PC-9 (cell line): ENCODE results near the gene PBX1. TPM values are rescaled to one million over a fixed set of nuclear protein-coding genes. Genes with fewer than 3 reads are reported as not detected.

Experiments
- BruUV-seq: library from RNA; stranded (reverse); fragments of 400-500 nt; replicated peaks from 2 replicates; lab custom pipeline; 2021; lab: Mats Ljungman, UMichigan
- CTCF ChIA-PET: fragments of 300-600 bp; sonication (Branson Sonifier 250); formaldehyde crosslinking; loops from one replicate; lab custom pipeline; 2022; ENCODE audit warnings: antibody characterized with exemption; lab: Charles Lee
- POLR2A ChIA-PET: fragments of 300-600 bp; sonication (Branson Sonifier 250); formaldehyde crosslinking; loops from one replicate; lab custom pipeline; 2022; ENCODE audit warnings: antibody characterized with exemption; ENCODE audit not compliant: unreplicated experiment; lab: Charles Lee
- DNase-seq, 2 experiments: peaks; one replicate each; pipeline versions ENCODE4 v3.0.0 to v3.0.0-alpha.2; 2015 to 2022; ENCODE audit warnings: mixed read lengths in 1 of 2
- H2AFZ ChIP-seq: fragments of 200-600 bp; sonication (generic); 2 replicates; pipeline ENCODE4 v1.8.1; 2017; ENCODE audit warnings: antibody characterized with exemption
- H3F3A ChIP-seq: fragments of 200-600 bp; sonication (generic); 2 replicates; pipeline ENCODE4 v1.8.1; 2017; ENCODE audit warnings: antibody characterized with exemption, mild to moderate bottlenecking, low read depth; ENCODE audit not compliant: insufficient read depth
- H3K27ac ChIP-seq: fragments of 200-600 bp; sonication (generic); 2 replicates; pipeline ENCODE4 v1.6.1; 2016; ENCODE audit warnings: mixed run types
- H3K27me3 ChIP-seq: fragments of 200-600 bp; sonication (generic); 2 replicates; pipeline ENCODE4 v1.6.1; 2016; ENCODE audit warnings: low read depth, mixed run types; ENCODE audit not compliant: insufficient read depth
- H3K36me3 ChIP-seq: fragments of 200-600 bp; sonication (generic); 2 replicates; pipeline ENCODE4 v1.6.1; 2016; ENCODE audit warnings: low read depth, mixed run types
- H3K4me1 ChIP-seq: fragments of 200-600 bp; sonication (generic); replicated peaks from 2 replicates; pipeline ENCODE4 v1.6.1; 2016; ENCODE audit warnings: mixed run types; ENCODE audit not compliant: insufficient read depth
- H3K4me2 ChIP-seq: fragments of 200-600 bp; sonication (generic); 2 replicates; pipeline ENCODE4 v1.6.1; 2017; ENCODE audit warnings: mixed run types
- H3K4me3 ChIP-seq: fragments of 200-600 bp; sonication (generic); 2 replicates; pipeline ENCODE4 v1.6.1; 2016; ENCODE audit warnings: mixed run types
- H3K79me2 ChIP-seq: fragments of 200-600 bp; sonication (generic); 2 replicates; pipeline ENCODE4 v1.6.1; 2017; ENCODE audit warnings: low read depth, mixed run types
- H3K9me2 ChIP-seq: fragments of 200-600 bp; sonication (generic); 2 replicates; pipeline ENCODE4 v1.8.1; 2017; ENCODE audit warnings: mild to moderate bottlenecking; ENCODE audit not compliant: insufficient read depth
- H3K9me3 ChIP-seq: fragments of 200-600 bp; sonication (generic); 2 replicates; pipeline ENCODE4 v1.8.1; 2016; ENCODE audit warnings: low read depth; ENCODE audit not compliant: insufficient read depth
- H4K20me1 ChIP-seq: fragments of 200-600 bp; sonication (generic); 2 replicates; pipeline ENCODE4 v1.8.1; 2017; ENCODE audit not compliant: insufficient read depth
- CTCF ChIP-seq: fragments of 200-600 bp; sonication (generic); conservative IDR thresholded peaks from 2 replicates; pipeline ENCODE4 v1.6.1; 2017; ENCODE audit warnings: mixed run types, antibody characterized with exemption, mild to moderate bottlenecking, moderate library complexity
- EZH2 ChIP-seq: fragments of 200-600 bp; sonication (generic); IDR thresholded peaks from 2 replicates; pipeline ENCODE4 v1.8.0; 2017; ENCODE audit warnings: antibody characterized with exemption, low read depth
- intact Hi-C: fragments of 100-400 bp; cut with micrococcal nuclease; formaldehyde crosslinking; loops from one replicate; pipeline ENCODE4 v1.10.0; 2022; ENCODE audit not compliant: unreplicated experiment
- total RNA-seq: library from RNA; stranded (reverse); gene quantifications from 2 replicates; pipeline ENCODE4 v1.2.3, GENCODE V29; 2021

Gene PBX1
- total RNA-seq, 1 experiment from 2014 or later = 57.7 TPM

GRCh38 chr1:164838786-164839185 lies 279.8 kb downstream of the PBX1 start:
- Histone ChIP-seq H4K20me1 (no peaks in the 10 kb centered on the region), H3K9me2 (no peaks in the 10 kb centered on the region), H3K27me3 (no peaks in the 10 kb centered on the region), H3K4me2 (no peak overlapping the region), H3K27ac (no peak overlapping the region), H3K4me1 (no peaks in the 10 kb centered on the region), H3K79me2 (no peaks in the 10 kb centered on the region), H2AFZ (no peak overlapping the region), H3K36me3 (no peaks in the 10 kb centered on the region), H3K4me3 (no peak overlapping the region), H3K9me3 (no peaks in the 10 kb centered on the region), H3F3A (no peaks in the 10 kb centered on the region)
- ChIA-PET POLR2A (no interaction called here), CTCF (no interaction called here)
- no peak for TF ChIP-seq EZH2
- no peak for TF ChIP-seq CTCF
- DNase-seq = no peak
- intact Hi-C loops = no loop called here
- no TSS peak for BruUV-seq

GRCh38 chr1:164840936-164841335 lies 282.0 kb downstream of the PBX1 start:
- CTCF ChIA-PET = no interaction called here
- H4K20me1 ChIP-seq = no peaks in the 10 kb centered on the region
- no peaks in the 10 kb centered on the region for H3K79me2 ChIP-seq
- TF ChIP-seq EZH2 (no peak), CTCF (no peak)
- H3K4me3 ChIP-seq = no peak overlapping the region
- no peaks in the 10 kb centered on the region for H3K9me3 ChIP-seq
- H2AFZ ChIP-seq = no peak overlapping the region
- no TSS peak for BruUV-seq
- 0 out of 2 replicates have a peak, but pooled peaks cover 3% of the 10 kb centered on the region for H3K9me2 ChIP-seq
- H3F3A ChIP-seq = no peaks in the 10 kb centered on the region
- H3K4me1 ChIP-seq = no peaks in the 10 kb centered on the region
- no peak overlapping the region for H3K27ac ChIP-seq
- POLR2A ChIA-PET = no interaction called here
- no peaks in the 10 kb centered on the region for H3K27me3 ChIP-seq
- H3K36me3 ChIP-seq = no peaks in the 10 kb centered on the region
- no peak overlapping the region for H3K4me2 ChIP-seq
- DNase-seq = no peak
- intact Hi-C loops = no loop called here

- H4K20me1 ChIP-seq = no peaks in the 10 kb centered on the region
- no peaks in the 10 kb centered on the region for H3K36me3 ChIP-seq
- no peaks in the 10 kb centered on the region for H3K9me3 ChIP-seq
- DNase-seq = no peak
- intact Hi-C loops = no loop called here
- 0 out of 2 replicates have a peak, but pooled peaks cover 3% of the 10 kb centered on the region for H3K9me2 ChIP-seq
- H3K4me3 ChIP-seq = no peak overlapping the region
- no peak overlapping the region for H3K27ac ChIP-seq
- H3K79me2 ChIP-seq = no peaks in the 10 kb centered on the region
- no peaks in the 10 kb centered on the region for H3K4me1 ChIP-seq
- no TSS peak for BruUV-seq
- ChIA-PET POLR2A (no interaction called here), CTCF (no interaction called here)
- TF ChIP-seq CTCF = no peak
- no peak for TF ChIP-seq EZH2
- no peaks in the 10 kb centered on the region for H3K27me3 ChIP-seq
- no peaks in the 10 kb centered on the region for H3F3A ChIP-seq
- no peak overlapping the region for H3K4me2 ChIP-seq
- H2AFZ ChIP-seq = no peak overlapping the region
These were observed 282.9 kb downstream of the PBX1 start for GRCh38 chr1:164841702-164842465.
